Measurements from ENCODE around the gene ACR.

ACR gene

GRCh38 chr22:50734986-50735738 lies 2.8 kb upstream of the ACR start:
- no peak overlapping the region for H2AK5ac ChIP-seq (ENCODE audit: low read length)
- H3K9ac ChIP-seq (ENCODE audit: low read length): no peak overlapping the region
- no peak overlapping the region for H4K91ac ChIP-seq (ENCODE audit: low read depth, low read length)
- no peak overlapping the region for H3K23ac ChIP-seq (ENCODE audit: low read length)
- H3K27me3 ChIP-seq (ENCODE audit: insufficient read depth, low read length): peaks cover 5% of the 10 kb centered on the region
- no peaks in the 10 kb centered on the region for H3K4me1 ChIP-seq (ENCODE audit: control insufficient read depth in 1 of 2, insufficient read depth in 2 of 2, low read length in 2 of 2)
- H4K8ac ChIP-seq (ENCODE audit: low read depth, low read length): no peak overlapping the region
- H3K4ac ChIP-seq (ENCODE audit: low read depth, low read length): no peak overlapping the region
- no CpG with 5 or more reads among the region's 13 CpGs for WGBS (ENCODE audit: extremely low coverage, insufficient coverage, insufficient read length)
- H3K4me2 ChIP-seq (ENCODE audit: low read length): no peak overlapping the region
- DNase-seq: no peak
- no peaks in the 10 kb centered on the region for H3K79me1 ChIP-seq (ENCODE audit: low read length)
- no peaks in the 10 kb centered on the region for H3K36me3 ChIP-seq (ENCODE audit: control insufficient read depth in 1 of 2, insufficient read depth in 2 of 2, low read length in 2 of 2)
- no peak overlapping the region for H2BK5ac ChIP-seq (ENCODE audit: low read depth, low read length, poor library complexity)
- H2BK12ac ChIP-seq (ENCODE audit: low read length): no peak overlapping the region
- no peaks in the 10 kb centered on the region for H3K79me2 ChIP-seq (ENCODE audit: control insufficient read depth, insufficient read depth, low read length, poor library complexity)
- H2AFZ ChIP-seq (ENCODE audit: insufficient read depth, low read length, poor library complexity): no peak overlapping the region
- peaks cover 1% of the 10 kb centered on the region for H3K9me3 ChIP-seq (ENCODE audit: insufficient read depth, low read depth, low read length)
- no peak overlapping the region for H4K12ac ChIP-seq (ENCODE audit: low read depth, low read length)
- no peak overlapping the region for H3K27ac ChIP-seq (ENCODE audit: low read depth, low read length)
- H3K18ac ChIP-seq (ENCODE audit: low read length): no peak overlapping the region
- no peak overlapping the region for H3K4me3 ChIP-seq (ENCODE audit: low read depth, low read length)
- H3K14ac ChIP-seq (ENCODE audit: low read length): no peak overlapping the region
- no peak overlapping the region for H2BK120ac ChIP-seq (ENCODE audit: insufficient read depth, low read length, poor library complexity)

GRCh38 chr22:50735739-50736030 lies 2.3 kb upstream of the ACR start:
- Histone ChIP-seq H2BK12ac (ENCODE audit: low read length) (no peak overlapping the region), H2BK5ac (ENCODE audit: low read depth, low read length, poor library complexity) (no peak overlapping the region), H2BK120ac (ENCODE audit: insufficient read depth, low read length, poor library complexity) (no peak overlapping the region), H3K4ac (ENCODE audit: low read depth, low read length) (no peak overlapping the region), H3K79me2 (ENCODE audit: control insufficient read depth, insufficient read depth, low read length, poor library complexity) (no peaks in the 10 kb centered on the region), H3K36me3 (ENCODE audit: control insufficient read depth in 1 of 2, insufficient read depth in 2 of 2, low read length in 2 of 2) (no peaks in the 10 kb centered on the region), H2AK5ac (ENCODE audit: low read length) (no peak overlapping the region), H4K8ac (ENCODE audit: low read depth, low read length) (no peak overlapping the region), H3K79me1 (ENCODE audit: low read length) (no peaks in the 10 kb centered on the region), H3K4me3 (ENCODE audit: low read depth, low read length) (no peak overlapping the region), H3K14ac (ENCODE audit: low read length) (no peak overlapping the region), H3K4me2 (ENCODE audit: low read length) (no peak overlapping the region), H4K12ac (ENCODE audit: low read depth, low read length) (no peak overlapping the region), H3K9me3 (ENCODE audit: insufficient read depth, low read depth, low read length) (peaks cover 1% of the 10 kb centered on the region), H4K91ac (ENCODE audit: low read depth, low read length) (no peak overlapping the region), H3K27ac (ENCODE audit: low read depth, low read length) (no peak overlapping the region), H3K18ac (ENCODE audit: low read length) (no peak overlapping the region), H3K23ac (ENCODE audit: low read length) (no peak overlapping the region), H2AFZ (ENCODE audit: insufficient read depth, low read length, poor library complexity) (no peak overlapping the region), H3K9ac (ENCODE audit: low read length) (no peak overlapping the region), H3K4me1 (ENCODE audit: control insufficient read depth in 1 of 2, insufficient read depth in 2 of 2, low read length in 2 of 2) (no peaks in the 10 kb centered on the region), H3K27me3 (ENCODE audit: insufficient read depth, low read length) (no peaks in the 10 kb centered on the region)
- DNase-seq: no peak
- no CpG with 5 or more reads among the region's 6 CpGs for WGBS (ENCODE audit: extremely low coverage, insufficient coverage, insufficient read length)

- H3K79me2 ChIP-seq (ENCODE audit: control insufficient read depth, insufficient read depth, low read length, poor library complexity): no peaks in the 10 kb centered on the region
- no peak overlapping the region for H3K9ac ChIP-seq (ENCODE audit: low read length)
- H3K4me1 ChIP-seq (ENCODE audit: control insufficient read depth in 1 of 2, insufficient read depth in 2 of 2, low read length in 2 of 2): no peaks in the 10 kb centered on the region
- DNase-seq: no peak
- H4K91ac ChIP-seq (ENCODE audit: low read depth, low read length): no peak overlapping the region
- no peak overlapping the region for H2BK12ac ChIP-seq (ENCODE audit: low read length)
- no peaks in the 10 kb centered on the region for H3K79me1 ChIP-seq (ENCODE audit: low read length)
- H3K23ac ChIP-seq (ENCODE audit: low read length): no peak overlapping the region
- no peak overlapping the region for H3K18ac ChIP-seq (ENCODE audit: low read length)
- no peak overlapping the region for H2BK120ac ChIP-seq (ENCODE audit: insufficient read depth, low read length, poor library complexity)
- H3K27ac ChIP-seq (ENCODE audit: low read depth, low read length): no peak overlapping the region
- H2AK5ac ChIP-seq (ENCODE audit: low read length): no peak overlapping the region
- no peak overlapping the region for H2AFZ ChIP-seq (ENCODE audit: insufficient read depth, low read length, poor library complexity)
- no peaks in the 10 kb centered on the region for H3K27me3 ChIP-seq (ENCODE audit: insufficient read depth, low read length)
- H3K9me3 ChIP-seq (ENCODE audit: insufficient read depth, low read depth, low read length): peaks cover 1% of the 10 kb centered on the region
- no peak overlapping the region for H4K8ac ChIP-seq (ENCODE audit: low read depth, low read length)
- H2BK5ac ChIP-seq (ENCODE audit: low read depth, low read length, poor library complexity): no peak overlapping the region
- whole genome bisulfite sequencing (ENCODE audit: extremely low coverage, insufficient coverage, insufficient read length): no CpG with 5 or more reads among the region's 10 CpGs
- no peak overlapping the region for H3K14ac ChIP-seq (ENCODE audit: low read length)
- H4K12ac ChIP-seq (ENCODE audit: low read depth, low read length): no peak overlapping the region
- H3K4ac ChIP-seq (ENCODE audit: low read depth, low read length): no peak overlapping the region
- no peak overlapping the region for H3K4me3 ChIP-seq (ENCODE audit: low read depth, low read length)
- no peaks in the 10 kb centered on the region for H3K36me3 ChIP-seq (ENCODE audit: control insufficient read depth in 1 of 2, insufficient read depth in 2 of 2, low read length in 2 of 2)
- no peak overlapping the region for H3K4me2 ChIP-seq (ENCODE audit: low read length)
Measured at GRCh38 chr22:50738649-50739227, 734 bp downstream of the ACR start.

- Histone ChIP-seq H3K4ac (ENCODE audit: low read depth, low read length) (no peak overlapping the region), H3K23ac (ENCODE audit: low read length) (no peak overlapping the region), H3K79me1 (ENCODE audit: low read length) (no peaks in the 10 kb centered on the region), H2BK5ac (ENCODE audit: low read depth, low read length, poor library complexity) (no peak overlapping the region), H2BK12ac (ENCODE audit: low read length) (no peak overlapping the region), H4K8ac (ENCODE audit: low read depth, low read length) (no peak overlapping the region), H3K18ac (ENCODE audit: low read length) (no peak overlapping the region), H3K4me2 (ENCODE audit: low read length) (no peak overlapping the region), H2BK120ac (ENCODE audit: insufficient read depth, low read length, poor library complexity) (no peak overlapping the region), H4K91ac (ENCODE audit: low read depth, low read length) (no peak overlapping the region), H2AK5ac (ENCODE audit: low read length) (no peak overlapping the region), H3K27ac (ENCODE audit: low read depth, low read length) (no peak overlapping the region), H2AFZ (ENCODE audit: insufficient read depth, low read length, poor library complexity) (no peak overlapping the region), H3K9me3 (ENCODE audit: insufficient read depth, low read depth, low read length) (peaks cover under 1% of the 10 kb centered on the region), H4K12ac (ENCODE audit: low read depth, low read length) (no peak overlapping the region), H3K9ac (ENCODE audit: low read length) (no peak overlapping the region), H3K4me3 (ENCODE audit: low read depth, low read length) (no peak overlapping the region), H3K79me2 (ENCODE audit: control insufficient read depth, insufficient read depth, low read length, poor library complexity) (no peaks in the 10 kb centered on the region), H3K36me3 (ENCODE audit: control insufficient read depth in 1 of 2, insufficient read depth in 2 of 2, low read length in 2 of 2) (no peaks in the 10 kb centered on the region), H3K27me3 (ENCODE audit: insufficient read depth, low read length) (no peaks in the 10 kb centered on the region), H3K14ac (ENCODE audit: low read length) (no peak overlapping the region), H3K4me1 (ENCODE audit: control insufficient read depth in 1 of 2, insufficient read depth in 2 of 2, low read length in 2 of 2) (no peaks in the 10 kb centered on the region)
- no peak for DNase-seq
- WGBS (ENCODE audit: extremely low coverage, insufficient coverage, insufficient read length): no CpG with 5 or more reads among the region's 17 CpGs
Measured at GRCh38 chr22:50739279-50739691, 1.3 kb downstream of the ACR start.
